Naive thymus-derived CD8-positive, alpha-beta T cell (primary cell): ENCODE data around the gene MGMT. TPM values are rescaled to one million over a fixed set of nuclear protein-coding genes. Genes with fewer than 3 reads are reported as not detected.

Source experiments
- ATAC-seq, 2 donors: fragments of 150-1000 bp; cut with Tn5 transposase in 1 of 2; sonication (Bioruptor Pico), chemical (Tn5 transposase) in 1 of 2; 1 replicate in 1 of 2; 2 replicates in 1 of 2; pipeline ENCODE4 v1.10.0; 2021; ENCODE audit warnings: mild to moderate bottlenecking in 2 of 2, moderate library complexity in 2 of 2
- POLR2A ChIA-PET: fragments of 350-600 bp; sonication (Branson Sonifier 250); formaldehyde crosslinking; loops from one replicate; lab custom pipeline; 2021; ENCODE audit warnings: antibody characterized with exemption; lab: Charles Lee
- DNase-seq, 10 donors: peaks; one replicate each; pipeline versions ENCODE4 v3.0.0 to v3.0.0-alpha.2; 2020 to 2022
- H3K27ac Mint-ChIP-seq, 10 donors: one replicate each; pipeline ENCODE4 v1.8.0; 2020 to 2022; ENCODE audit warnings: mild to moderate bottlenecking in 10 of 10, mixed read lengths in 10 of 10, moderate library complexity in 4 of 10, inconsistent platforms in 1 of 10
- H3K27me3 Mint-ChIP-seq, 5 donors: one replicate each; pipeline ENCODE4 v1.8.0; 2021 to 2022; ENCODE audit warnings: mixed read lengths in 5 of 5
- H3K36me3 Mint-ChIP-seq, 3 donors: one replicate each; pipeline ENCODE4 v1.8.0; 2020 to 2022; ENCODE audit warnings: mixed read lengths in 3 of 3, mild to moderate bottlenecking in 2 of 3, inconsistent platforms in 1 of 3
- H3K4me1 Mint-ChIP-seq, 4 donors: one replicate each; pipeline ENCODE4 v1.8.0; 2021 to 2022; ENCODE audit warnings: mixed read lengths in 4 of 4
- H3K4me3 Mint-ChIP-seq, 10 donors: one replicate each; pipeline ENCODE4 v1.8.0; 2020 to 2022; ENCODE audit warnings: mild to moderate bottlenecking in 10 of 10, mixed read lengths in 10 of 10, moderate library complexity in 6 of 10, inconsistent platforms in 1 of 10
- H3K9me3 Mint-ChIP-seq, 9 donors: one replicate each; pipeline ENCODE4 v1.8.0; 2020 to 2022; ENCODE audit warnings: mixed read lengths in 9 of 9, mild to moderate bottlenecking in 3 of 9, inconsistent platforms in 1 of 9, moderate library complexity in 1 of 9
- polyA plus RNA-seq, 3 donors: library from polyadenylated mRNA; unstranded; fragments of 300-500 nt; fragmentation: Illumina TruSeq; gene quantifications; one replicate each; pipeline ENCODE4 v1.2.3, GENCODE V29; 2021
- total RNA-seq, 8 experiments: library from RNA in 2 of 8; stranded (reverse) in 2 of 8; gene quantifications; one replicate each; pipeline ENCODE4 v1.2.3 and lab custom pipeline; 2021 to 2026

MGMT gene
- total and polyA plus RNA-seq, 5 experiments from 2014 or later, result 18.9 to 41.7 (median 32.2) TPM

- peaks cover 26 to 56% (median 42%) of the 10 kb centered on the region in 3 donors for H3K36me3 Mint-ChIP-seq
- DNase-seq (no peak), ATAC-seq (no peak)
- POLR2A ChIA-PET, result no interaction called here
- H3K27me3 Mint-ChIP-seq, result no peaks in the 10 kb centered on the region
- H3K9me3 Mint-ChIP-seq, result peaks cover 14 to 64% (median 34%) of the 10 kb centered on the region in 9 donors
- H3K4me3 Mint-ChIP-seq, result no peak overlapping the region
- no peak overlapping the region for H3K27ac Mint-ChIP-seq
- peaks cover 0 to 2% (median under 1%) of the 10 kb centered on the region in 4 donors for H3K4me1 Mint-ChIP-seq
Measured at GRCh38 chr10:129659508-129660268, 192.6 kb downstream of the MGMT start.

DNA sequence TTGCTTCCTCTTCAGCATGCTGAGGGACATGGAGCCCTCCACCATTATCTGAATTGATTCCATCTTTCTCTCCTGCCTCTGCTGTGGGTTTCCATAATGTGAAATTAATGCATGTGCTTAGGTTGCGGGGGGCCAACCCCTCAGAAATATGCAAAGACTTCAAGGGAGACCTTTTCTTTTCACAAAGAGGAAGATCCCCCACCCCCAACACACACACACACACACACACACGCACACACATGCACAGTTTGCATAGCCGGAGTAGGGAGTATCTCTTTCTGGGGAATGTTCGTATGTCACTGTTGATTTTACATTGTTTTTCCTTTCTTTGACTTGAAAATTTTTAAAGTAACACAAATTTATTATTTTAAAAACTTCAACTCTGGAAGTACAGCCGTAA is 193.5 kb downstream of the MGMT start:
- POLR2A ChIA-PET, result no interaction called here
- Mint-ChIP-seq H3K36me3 (peaks cover 31 to 62% (median 48%) of the 10 kb centered on the region in 3 donors), H3K27me3 (no peaks in the 10 kb centered on the region), H3K27ac (no peak overlapping the region), H3K4me1 (peaks cover 0 to 5% (median under 1%) of the 10 kb centered on the region in 4 donors), H3K4me3 (no peak overlapping the region), H3K9me3 (peaks cover 15 to 71% (median 42%) of the 10 kb centered on the region in 9 donors)
- no peak for ATAC-seq
- DNase-seq, result no peak

- Mint-ChIP-seq H3K4me1 (peaks cover 0 to 5% (median under 1%) of the 10 kb centered on the region in 4 donors), H3K4me3 (no peak overlapping the region), H3K27ac (no peak overlapping the region), H3K27me3 (no peaks in the 10 kb centered on the region), H3K9me3 (peaks cover 21 to 79% (median 45%) of the 10 kb centered on the region in 9 donors), H3K36me3 (peaks cover 39 to 75% (median 60%) of the 10 kb centered on the region in 3 donors)
- no peak for ATAC-seq
- POLR2A ChIA-PET, result no interaction called here
- DNase-seq, result no peak
Measured at GRCh38 chr10:129662426-129662825, 195.4 kb downstream of the MGMT start.

DNA sequence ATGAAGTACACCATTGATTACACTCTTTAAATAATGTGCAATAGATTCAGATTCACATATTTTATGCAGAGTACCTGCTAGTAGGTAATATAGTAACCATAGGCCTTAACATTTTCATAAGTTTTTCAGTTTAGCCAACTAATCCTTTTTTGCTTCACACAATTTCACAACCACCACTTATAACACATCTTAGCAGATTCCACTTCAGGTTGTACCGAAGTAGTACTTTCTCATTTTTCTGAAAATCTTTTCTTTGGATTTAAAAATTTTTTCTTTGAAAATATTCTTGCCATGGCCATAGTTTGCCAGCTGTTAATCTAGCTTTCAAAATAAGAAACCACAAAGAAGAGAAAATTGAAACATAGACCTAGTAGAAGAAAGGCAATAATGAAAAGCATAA is 203.1 kb downstream of the MGMT start:
- H3K27me3 Mint-ChIP-seq, result no peaks in the 10 kb centered on the region
- ATAC-seq (no peak), DNase-seq (no peak)
- peaks cover 0 to 8% (median 5%) of the 10 kb centered on the region in 4 donors for H3K4me1 Mint-ChIP-seq
- peaks cover 0 to 63% (median 30%) of the 10 kb centered on the region in 9 donors for H3K9me3 Mint-ChIP-seq
- no peak overlapping the region for H3K4me3 Mint-ChIP-seq
- no peak overlapping the region for H3K27ac Mint-ChIP-seq
- POLR2A ChIA-PET, result no interaction called here
- peaks cover 31 to 67% (median 51%) of the 10 kb centered on the region in 3 donors for H3K36me3 Mint-ChIP-seq

GRCh38 chr10:129673292-129673691 is 206.3 kb downstream of the MGMT start:
- peaks cover 16 to 54% (median 30%) of the 10 kb centered on the region in 3 donors for H3K36me3 Mint-ChIP-seq
- DNase-seq (no peak), ATAC-seq (no peak)
- no peak overlapping the region for H3K4me3 Mint-ChIP-seq
- POLR2A ChIA-PET, result no interaction called here
- H3K27me3 Mint-ChIP-seq, result no peaks in the 10 kb centered on the region
- H3K9me3 Mint-ChIP-seq, result peaks cover 0 to 49% (median 23%) of the 10 kb centered on the region in 9 donors
- H3K27ac Mint-ChIP-seq, result no peak overlapping the region
- H3K4me1 Mint-ChIP-seq, result peaks cover 0 to 8% (median 4%) of the 10 kb centered on the region in 4 donors

DNA sequence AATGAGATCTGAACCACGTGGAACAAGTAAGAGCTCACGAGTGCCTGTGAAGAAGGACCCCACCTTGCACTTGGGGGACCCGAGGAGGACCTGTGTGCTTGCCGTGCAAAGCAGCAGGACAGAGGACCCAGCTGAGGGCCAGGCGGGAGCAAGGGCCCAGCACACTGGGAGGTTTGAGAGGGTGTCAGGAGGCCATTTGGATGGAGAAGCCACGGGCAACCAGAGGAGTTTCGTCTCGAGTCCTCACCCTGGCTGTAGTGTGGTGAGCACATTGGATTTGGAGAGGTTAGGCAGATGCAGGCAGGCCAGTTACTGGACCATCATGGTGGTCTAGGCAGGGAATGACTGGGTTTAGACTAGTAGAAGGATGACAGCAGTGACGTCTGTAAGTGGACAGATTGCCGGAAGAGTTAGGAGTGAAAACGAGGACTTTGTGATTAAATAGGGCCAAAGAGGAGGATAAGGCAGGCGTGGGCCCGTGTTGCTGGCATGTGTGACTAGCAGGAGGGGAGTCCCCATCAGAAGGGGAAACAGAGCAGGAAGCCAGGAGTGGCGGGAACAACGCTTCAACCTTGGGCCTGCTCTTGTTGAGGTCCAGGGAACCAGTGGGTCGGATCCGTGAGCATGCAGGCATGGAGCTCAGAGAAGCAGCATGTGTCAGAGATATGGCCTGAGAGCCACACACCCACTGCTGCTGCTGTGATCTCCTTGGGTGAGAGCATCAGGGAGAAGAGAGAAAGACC is 208.2 kb downstream of the MGMT start:
- Mint-ChIP-seq H3K4me3 (no peak overlapping the region), H3K4me1 (peaks cover 0 to 8% (median 4%) of the 10 kb centered on the region in 4 donors), H3K36me3 (peaks cover 15 to 51% (median 18%) of the 10 kb centered on the region in 3 donors), H3K9me3 (peaks cover 0 to 52% (median 12%) of the 10 kb centered on the region in 9 donors), H3K27ac (peak overlapping the region in 1 of 10 donors; percentile 45), H3K27me3 (no peaks in the 10 kb centered on the region)
- DNase-seq, result no peak
- POLR2A ChIA-PET, result no interaction called here
- ATAC-seq, result no peak

GRCh38 chr10:129676014-129676413 is 209.0 kb downstream of the MGMT start:
- ATAC-seq (no peak), DNase-seq (no peak)
- Mint-ChIP-seq H3K9me3 (peaks cover 0 to 51% (median 9%) of the 10 kb centered on the region in 9 donors), H3K36me3 (peaks cover 14 to 50% (median 25%) of the 10 kb centered on the region in 3 donors), H3K4me3 (no peak overlapping the region), H3K4me1 (peaks cover 0 to 8% (median 4%) of the 10 kb centered on the region in 4 donors), H3K27me3 (no peaks in the 10 kb centered on the region), H3K27ac (no peak overlapping the region)
- POLR2A ChIA-PET, result no interaction called here

- DNase-seq (no peak), ATAC-seq (no peak)
- peaks cover 18 to 45% (median 25%) of the 10 kb centered on the region in 3 donors for H3K36me3 Mint-ChIP-seq
- H3K4me3 Mint-ChIP-seq, result no peak overlapping the region
- POLR2A ChIA-PET, result no interaction called here
- H3K27ac Mint-ChIP-seq, result peak overlapping the region in 1 of 10 donors; percentile 15
- peaks cover 0 to 42% (median 6%) of the 10 kb centered on the region in 9 donors for H3K9me3 Mint-ChIP-seq
- no peaks in the 10 kb centered on the region for H3K27me3 Mint-ChIP-seq
- H3K4me1 Mint-ChIP-seq, result peaks cover 0 to 8% (median 4%) of the 10 kb centered on the region in 4 donors
Measured at GRCh38 chr10:129677377-129677927, 210.4 kb downstream of the MGMT start.

- H3K27me3 Mint-ChIP-seq, result no peaks in the 10 kb centered on the region
- DNase-seq (no peak), ATAC-seq (no peak)
- H3K36me3 Mint-ChIP-seq, result peaks cover 18 to 45% (median 22%) of the 10 kb centered on the region in 3 donors
- POLR2A ChIA-PET, result no interaction called here
- no peak overlapping the region for H3K27ac Mint-ChIP-seq
- H3K4me1 Mint-ChIP-seq, result peaks cover 0 to 7% (median 3%) of the 10 kb centered on the region in 4 donors
- H3K9me3 Mint-ChIP-seq, result peaks cover 0 to 37% (median 6%) of the 10 kb centered on the region in 9 donors
- H3K4me3 Mint-ChIP-seq, result no peak overlapping the region
Measured at GRCh38 chr10:129678186-129678585, 211.1 kb downstream of the MGMT start.

GRCh38 chr10:129679207-129679606 is 212.2 kb downstream of the MGMT start:
- Mint-ChIP-seq H3K27me3 (no peaks in the 10 kb centered on the region), H3K36me3 (peaks cover 18 to 47% (median 24%) of the 10 kb centered on the region in 3 donors), H3K4me1 (peaks cover 0 to 7% (median 0%) of the 10 kb centered on the region in 4 donors), H3K9me3 (peaks cover 0 to 38% (median 6%) of the 10 kb centered on the region in 9 donors), H3K27ac (no peak overlapping the region), H3K4me3 (no peak overlapping the region)
- POLR2A ChIA-PET, result no interaction called here
- ATAC-seq (no peak), DNase-seq (no peak)

DNA sequence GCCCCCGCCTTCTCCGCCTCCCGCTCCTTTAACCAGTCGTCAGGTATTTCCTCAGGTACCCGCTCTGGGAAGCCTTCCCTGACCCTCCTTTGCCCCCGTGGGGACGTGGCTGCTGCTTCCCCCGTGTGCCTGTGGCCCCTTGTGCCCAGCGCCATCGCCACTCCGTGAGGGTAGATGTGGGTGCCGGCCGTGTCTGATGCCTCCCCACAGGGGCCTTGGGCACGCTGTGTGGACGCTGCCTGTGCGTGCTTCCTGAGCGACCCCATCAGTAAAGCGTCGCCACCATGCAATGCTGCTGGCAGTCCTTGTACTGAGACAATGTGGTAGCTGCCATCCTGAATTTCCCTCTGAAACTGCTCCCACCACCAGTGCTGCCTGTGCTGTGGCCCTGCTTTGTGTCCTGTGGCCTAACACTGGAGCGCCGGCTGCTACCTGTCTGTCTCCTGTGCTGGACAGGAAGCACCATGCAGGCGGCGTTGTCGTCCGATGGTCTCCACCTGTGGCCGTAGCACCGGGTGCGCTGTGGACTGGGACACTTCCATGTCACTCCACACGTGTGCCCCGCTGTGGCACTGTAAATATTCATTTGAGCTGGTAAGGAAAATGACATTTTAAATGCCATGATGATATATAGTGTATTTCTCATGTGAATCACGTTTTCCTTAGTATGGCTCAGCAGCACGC is 213.8 kb downstream of the MGMT start:
- H3K27me3 Mint-ChIP-seq, result no peaks in the 10 kb centered on the region
- DNase-seq, result no peak
- H3K9me3 Mint-ChIP-seq, result peaks cover 0 to 38% (median 2%) of the 10 kb centered on the region in 9 donors
- POLR2A ChIA-PET, result no interaction called here
- H3K27ac Mint-ChIP-seq, result no peak overlapping the region
- H3K4me3 Mint-ChIP-seq, result no peak overlapping the region
- no peak for ATAC-seq
- H3K36me3 Mint-ChIP-seq, result peaks cover 9 to 41% (median 21%) of the 10 kb centered on the region in 3 donors
- no peaks in the 10 kb centered on the region for H3K4me1 Mint-ChIP-seq

- POLR2A ChIA-PET, result no interaction called here
- no peak for DNase-seq
- no peak overlapping the region for H3K4me3 Mint-ChIP-seq
Measured at GRCh38 chr10:129681856-129682255, 214.8 kb downstream of the MGMT start.

More at GRCh38 chr10:129681856-129682255, 214.8 kb downstream of the MGMT start:
- H3K4me1 Mint-ChIP-seq, result no peaks in the 10 kb centered on the region
- ATAC-seq, result no peak
- H3K36me3 Mint-ChIP-seq, result peaks cover 9 to 38% (median 23%) of the 10 kb centered on the region in 3 donors
- H3K9me3 Mint-ChIP-seq, result peaks cover 0 to 35% (median 2%) of the 10 kb centered on the region in 9 donors
- no peaks in the 10 kb centered on the region for H3K27me3 Mint-ChIP-seq
- no peak overlapping the region for H3K27ac Mint-ChIP-seq
